ENCODE data around the gene MED25. TPM values are rescaled to one million over a fixed set of nuclear protein-coding genes. Genes with fewer than 3 reads are reported as not detected.

The MED25 gene
- polyA plus RNA-seq, 1 of the 3 experiments (the other 2 are of a cell fraction): 30.2 TPM

DNA sequence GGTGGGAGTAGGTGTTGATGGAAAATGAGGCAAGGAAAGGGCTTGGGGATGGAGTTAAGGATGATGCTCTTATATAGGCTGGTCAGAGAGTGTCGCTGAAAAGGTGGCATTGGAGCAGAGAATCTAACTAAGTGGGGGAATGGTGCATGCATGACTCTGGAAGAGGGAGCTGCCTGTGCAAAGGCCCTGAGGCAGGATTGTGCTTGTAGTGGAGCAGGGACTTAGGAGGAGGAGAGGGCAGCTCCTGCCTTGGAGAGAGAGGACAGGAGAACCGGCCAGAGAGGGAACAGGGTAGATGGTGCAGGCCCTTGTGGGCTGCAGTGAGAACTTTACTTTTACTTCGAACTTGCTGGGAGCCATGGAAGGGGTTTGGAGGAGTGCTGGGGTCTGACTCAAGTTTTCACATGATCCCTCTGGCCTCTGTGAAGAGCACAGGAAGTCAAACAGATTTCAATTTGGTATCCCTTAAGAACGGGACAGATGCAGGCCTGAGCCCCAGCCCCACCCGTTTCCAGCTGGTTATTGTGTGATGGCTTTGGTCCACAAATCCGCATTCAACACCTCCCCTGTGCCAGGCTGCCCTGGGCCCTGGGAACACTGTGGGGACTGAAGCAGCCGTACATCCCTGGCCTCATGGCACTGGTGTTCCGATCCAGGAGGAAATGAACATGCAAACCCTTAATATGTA, 44.3 kb upstream of the MED25 start:
- Histone ChIP-seq H3K27ac (ENCODE audit: low read depth in 2 of 2, low read length in 1 of 2) (no peak overlapping the region), H4K20me1 (ENCODE audit: insufficient read depth) (peaks cover 8% of the 10 kb centered on the region), H3K9me3 (no peaks in the 10 kb centered on the region), H3K9me2 (no peaks in the 10 kb centered on the region), H3K4me3 (ENCODE audit: low read depth in 2 of 2, low read length in 1 of 2) (no peak overlapping the region), H3K79me2 (ENCODE audit: insufficient read depth) (peaks cover 94% of the 10 kb centered on the region), H2AFZ (ENCODE audit: low read depth) (no peak overlapping the region), H3K27me3 (ENCODE audit: insufficient read depth) (no peaks in the 10 kb centered on the region), H3F3A (replicated peaks; ENCODE audit: insufficient read depth) (peaks cover 3% of the 10 kb centered on the region), H3K9ac (no peak overlapping the region), H3K4me1 (ENCODE audit: control insufficient read depth in 1 of 2, insufficient read depth in 2 of 2, low read depth in 1 of 2, low read length in 1 of 2) (no peaks in the 10 kb centered on the region; a peak in 1 of 4 replicates), H3K4me2 (no peak overlapping the region), H3K36me3 (replicated peaks in 1 of 2; ENCODE audit: control insufficient read depth in 1 of 2, insufficient read depth in 2 of 2, low read length in 1 of 2) (no peaks in the 10 kb centered on the region)
- WGBS (ENCODE audit: low lambda C conversion rate): 87% methylated on average over 8 of the region's 8 CpGs
- ChIA-PET POLR2A (no interaction called here), CTCF (no interaction called here)
- TF ChIP-seq, protein P1, sequence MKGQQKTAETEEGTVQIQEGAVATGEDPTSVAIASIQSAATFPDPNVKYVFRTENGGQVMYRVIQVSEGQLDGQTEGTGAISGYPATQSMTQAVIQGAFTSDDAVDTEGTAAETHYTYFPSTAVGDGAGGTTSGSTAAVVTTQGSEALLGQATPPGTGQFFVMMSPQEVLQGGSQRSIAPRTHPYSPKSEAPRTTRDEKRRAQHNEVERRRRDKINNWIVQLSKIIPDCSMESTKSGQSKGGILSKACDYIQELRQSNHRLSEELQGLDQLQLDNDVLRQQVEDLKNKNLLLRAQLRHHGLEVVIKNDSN (IDR thresholded peaks at IDR 0.05; ENCODE audit: borderline replicate concordance, low read depth): no peak
- no peak for TF ChIP-seq GATA2 (CRISPR knock-in tag; IDR thresholded peaks at IDR 0.05)
- no peak for TF ChIP-seq SIN3A (IDR thresholded peaks at IDR 0.05; ENCODE audit: borderline replicate concordance, low read depth, low read length)
- no peak for TF ChIP-seq CHD2 (IDR thresholded peaks at IDR 0.05; ENCODE audit: low read length, partially characterized antibody)
- no peak for DNase-seq

DNA sequence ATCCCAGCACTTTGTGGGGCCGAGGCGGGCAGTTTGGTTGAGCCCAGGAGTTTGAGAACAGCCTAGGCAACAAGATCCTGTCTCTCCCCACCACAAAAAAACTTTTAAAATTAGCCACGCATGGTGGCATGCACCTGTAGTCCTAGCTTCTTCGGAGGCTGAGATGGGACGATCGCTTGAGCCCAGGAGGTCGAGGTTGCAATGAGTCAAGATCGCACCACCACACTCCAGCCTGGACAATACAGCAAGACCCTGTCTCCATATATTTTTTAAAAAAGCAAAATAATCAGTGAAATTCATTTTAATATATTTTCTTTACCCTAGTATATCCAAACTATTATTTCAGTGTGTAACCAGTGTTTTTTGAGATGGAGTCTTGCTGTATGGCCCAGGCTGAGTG, 43.1 kb upstream of the MED25 start:
- H3K27me3 ChIP-seq (ENCODE audit: insufficient read depth): no peaks in the 10 kb centered on the region
- H3K4me1 ChIP-seq (ENCODE audit: control insufficient read depth in 1 of 2, insufficient read depth in 2 of 2, low read depth in 1 of 2, low read length in 1 of 2): no peaks in the 10 kb centered on the region
- H2AFZ ChIP-seq (ENCODE audit: low read depth): no peak overlapping the region
- H3K9me2 ChIP-seq: no peaks in the 10 kb centered on the region
- ChIA-PET POLR2A (no interaction called here), CTCF (no interaction called here)
- H3K27ac ChIP-seq (ENCODE audit: low read depth in 2 of 2, low read length in 1 of 2): no peak overlapping the region
- DNase-seq: no peak
- no peak overlapping the region for H3K4me2 ChIP-seq
- H4K20me1 ChIP-seq (ENCODE audit: insufficient read depth): peaks cover 12% of the 10 kb centered on the region
- no peak overlapping the region for H3K4me3 ChIP-seq (ENCODE audit: low read depth in 2 of 2, low read length in 1 of 2)
- H3F3A ChIP-seq (replicated peaks; ENCODE audit: insufficient read depth): peaks cover 3% of the 10 kb centered on the region
- H3K9ac ChIP-seq: no peak overlapping the region
- no peaks in the 10 kb centered on the region for H3K36me3 ChIP-seq (replicated peaks in 1 of 2; ENCODE audit: control insufficient read depth in 1 of 2, insufficient read depth in 2 of 2, low read length in 1 of 2)
- no peaks in the 10 kb centered on the region for H3K9me3 ChIP-seq
- over 99% methylated on average over 8 of the region's 8 CpGs for WGBS (ENCODE audit: low lambda C conversion rate)
- peaks cover 94% of the 10 kb centered on the region for H3K79me2 ChIP-seq (ENCODE audit: insufficient read depth)
- TF ChIP-seq FOSL2 (IDR thresholded peaks at IDR 0.05; ENCODE audit: borderline replicate concordance, low read depth) (no peak), GATA2 (CRISPR knock-in tag; IDR thresholded peaks at IDR 0.05) (no peak), ELF1 (IDR thresholded peaks at IDR 0.05) (no peak), MXI1 (IDR thresholded peaks at IDR 0.05; ENCODE audit: low read depth, low read length) (no peak), RFX5 (IDR thresholded peaks at IDR 0.05; ENCODE audit: low read length) (no peak), YY1 (IDR thresholded peaks at IDR 0.05; ENCODE audit: low read depth) (no peak), MEF2A (IDR thresholded peaks at IDR 0.05; ENCODE audit: borderline replicate concordance, low read depth) (no peak), NRF1 (IDR thresholded peaks at IDR 0.05; ENCODE audit: low read depth, low read length) (no peak), RAD21 (IDR thresholded peaks at IDR 0.05; ENCODE audit: low read length) (no peak)
- TF ChIP-seq, protein P2, sequence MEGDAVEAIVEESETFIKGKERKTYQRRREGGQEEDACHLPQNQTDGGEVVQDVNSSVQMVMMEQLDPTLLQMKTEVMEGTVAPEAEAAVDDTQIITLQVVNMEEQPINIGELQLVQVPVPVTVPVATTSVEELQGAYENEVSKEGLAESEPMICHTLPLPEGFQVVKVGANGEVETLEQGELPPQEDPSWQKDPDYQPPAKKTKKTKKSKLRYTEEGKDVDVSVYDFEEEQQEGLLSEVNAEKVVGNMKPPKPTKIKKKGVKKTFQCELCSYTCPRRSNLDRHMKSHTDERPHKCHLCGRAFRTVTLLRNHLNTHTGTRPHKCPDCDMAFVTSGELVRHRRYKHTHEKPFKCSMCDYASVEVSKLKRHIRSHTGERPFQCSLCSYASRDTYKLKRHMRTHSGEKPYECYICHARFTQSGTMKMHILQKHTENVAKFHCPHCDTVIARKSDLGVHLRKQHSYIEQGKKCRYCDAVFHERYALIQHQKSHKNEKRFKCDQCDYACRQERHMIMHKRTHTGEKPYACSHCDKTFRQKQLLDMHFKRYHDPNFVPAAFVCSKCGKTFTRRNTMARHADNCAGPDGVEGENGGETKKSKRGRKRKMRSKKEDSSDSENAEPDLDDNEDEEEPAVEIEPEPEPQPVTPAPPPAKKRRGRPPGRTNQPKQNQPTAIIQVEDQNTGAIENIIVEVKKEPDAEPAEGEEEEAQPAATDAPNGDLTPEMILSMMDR (IDR thresholded peaks at IDR 0.05): no peak
- TF ChIP-seq, protein P3, sequence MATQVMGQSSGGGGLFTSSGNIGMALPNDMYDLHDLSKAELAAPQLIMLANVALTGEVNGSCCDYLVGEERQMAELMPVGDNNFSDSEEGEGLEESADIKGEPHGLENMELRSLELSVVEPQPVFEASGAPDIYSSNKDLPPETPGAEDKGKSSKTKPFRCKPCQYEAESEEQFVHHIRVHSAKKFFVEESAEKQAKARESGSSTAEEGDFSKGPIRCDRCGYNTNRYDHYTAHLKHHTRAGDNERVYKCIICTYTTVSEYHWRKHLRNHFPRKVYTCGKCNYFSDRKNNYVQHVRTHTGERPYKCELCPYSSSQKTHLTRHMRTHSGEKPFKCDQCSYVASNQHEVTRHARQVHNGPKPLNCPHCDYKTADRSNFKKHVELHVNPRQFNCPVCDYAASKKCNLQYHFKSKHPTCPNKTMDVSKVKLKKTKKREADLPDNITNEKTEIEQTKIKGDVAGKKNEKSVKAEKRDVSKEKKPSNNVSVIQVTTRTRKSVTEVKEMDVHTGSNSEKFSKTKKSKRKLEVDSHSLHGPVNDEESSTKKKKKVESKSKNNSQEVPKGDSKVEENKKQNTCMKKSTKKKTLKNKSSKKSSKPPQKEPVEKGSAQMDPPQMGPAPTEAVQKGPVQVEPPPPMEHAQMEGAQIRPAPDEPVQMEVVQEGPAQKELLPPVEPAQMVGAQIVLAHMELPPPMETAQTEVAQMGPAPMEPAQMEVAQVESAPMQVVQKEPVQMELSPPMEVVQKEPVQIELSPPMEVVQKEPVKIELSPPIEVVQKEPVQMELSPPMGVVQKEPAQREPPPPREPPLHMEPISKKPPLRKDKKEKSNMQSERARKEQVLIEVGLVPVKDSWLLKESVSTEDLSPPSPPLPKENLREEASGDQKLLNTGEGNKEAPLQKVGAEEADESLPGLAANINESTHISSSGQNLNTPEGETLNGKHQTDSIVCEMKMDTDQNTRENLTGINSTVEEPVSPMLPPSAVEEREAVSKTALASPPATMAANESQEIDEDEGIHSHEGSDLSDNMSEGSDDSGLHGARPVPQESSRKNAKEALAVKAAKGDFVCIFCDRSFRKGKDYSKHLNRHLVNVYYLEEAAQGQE (IDR thresholded peaks at IDR 0.05; ENCODE audit: low read depth, low read length): no peak
- TF ChIP-seq, protein P4, sequence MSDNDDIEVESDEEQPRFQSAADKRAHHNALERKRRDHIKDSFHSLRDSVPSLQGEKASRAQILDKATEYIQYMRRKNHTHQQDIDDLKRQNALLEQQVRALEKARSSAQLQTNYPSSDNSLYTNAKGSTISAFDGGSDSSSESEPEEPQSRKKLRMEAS (IDR thresholded peaks at IDR 0.05; ENCODE audit: low read depth): no peak
- TF ChIP-seq, protein P5, sequence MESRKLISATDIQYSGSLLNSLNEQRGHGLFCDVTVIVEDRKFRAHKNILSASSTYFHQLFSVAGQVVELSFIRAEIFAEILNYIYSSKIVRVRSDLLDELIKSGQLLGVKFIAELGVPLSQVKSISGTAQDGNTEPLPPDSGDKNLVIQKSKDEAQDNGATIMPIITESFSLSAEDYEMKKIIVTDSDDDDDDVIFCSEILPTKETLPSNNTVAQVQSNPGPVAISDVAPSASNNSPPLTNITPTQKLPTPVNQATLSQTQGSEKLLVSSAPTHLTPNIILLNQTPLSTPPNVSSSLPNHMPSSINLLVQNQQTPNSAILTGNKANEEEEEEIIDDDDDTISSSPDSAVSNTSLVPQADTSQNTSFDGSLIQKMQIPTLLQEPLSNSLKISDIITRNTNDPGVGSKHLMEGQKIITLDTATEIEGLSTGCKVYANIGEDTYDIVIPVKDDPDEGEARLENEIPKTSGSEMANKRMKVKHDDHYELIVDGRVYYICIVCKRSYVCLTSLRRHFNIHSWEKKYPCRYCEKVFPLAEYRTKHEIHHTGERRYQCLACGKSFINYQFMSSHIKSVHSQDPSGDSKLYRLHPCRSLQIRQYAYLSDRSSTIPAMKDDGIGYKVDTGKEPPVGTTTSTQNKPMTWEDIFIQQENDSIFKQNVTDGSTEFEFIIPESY (IDR thresholded peaks at IDR 0.05; ENCODE audit: borderline replicate concordance, low read depth): no peak
